Neural cell (in vitro differentiated cells): ENCODE data around the gene DNAAF5.

Experiments
- EP300 ChIP-seq: fragments of 450-650 bp; conservative IDR thresholded peaks from 2 replicates; pipeline ENCODE4 v1.6.1; 2014; ENCODE audit warnings: antibody characterized with exemption, mild to moderate bottlenecking, moderate library complexity; ENCODE audit not compliant: poor library complexity, severe bottlenecking
- EZH2 ChIP-seq: fragments of 200-600, 300-800 bp; shearing (Covaris generic), sonication (generic); IDR thresholded peaks from 2 replicates; pipeline ENCODE4 v1.6.1; 2014; ENCODE audit warnings: antibody characterized with exemption, low read length, borderline replicate concordance, mild to moderate bottlenecking; ENCODE audit not compliant: insufficient read depth, poor library complexity, severe bottlenecking
- POLR2AphosphoS5 ChIP-seq: IDR thresholded peaks from 2 replicates; pipeline ENCODE4 v1.6.1; 2012
- TF ChIP-seq, protein P1 (sequence below): IDR thresholded peaks from 2 replicates; pipeline ENCODE4 v1.6.1; 2012; ENCODE audit warnings: borderline replicate concordance
- TF ChIP-seq, protein P2 (sequence below): fragments of 450-650 bp; IDR thresholded peaks from 2 replicates; pipeline ENCODE4 v1.5.1; 2014; ENCODE audit warnings: antibody characterized with exemption, mild to moderate bottlenecking, moderate library complexity; ENCODE audit not compliant: poor library complexity, severe bottlenecking

DNA sequence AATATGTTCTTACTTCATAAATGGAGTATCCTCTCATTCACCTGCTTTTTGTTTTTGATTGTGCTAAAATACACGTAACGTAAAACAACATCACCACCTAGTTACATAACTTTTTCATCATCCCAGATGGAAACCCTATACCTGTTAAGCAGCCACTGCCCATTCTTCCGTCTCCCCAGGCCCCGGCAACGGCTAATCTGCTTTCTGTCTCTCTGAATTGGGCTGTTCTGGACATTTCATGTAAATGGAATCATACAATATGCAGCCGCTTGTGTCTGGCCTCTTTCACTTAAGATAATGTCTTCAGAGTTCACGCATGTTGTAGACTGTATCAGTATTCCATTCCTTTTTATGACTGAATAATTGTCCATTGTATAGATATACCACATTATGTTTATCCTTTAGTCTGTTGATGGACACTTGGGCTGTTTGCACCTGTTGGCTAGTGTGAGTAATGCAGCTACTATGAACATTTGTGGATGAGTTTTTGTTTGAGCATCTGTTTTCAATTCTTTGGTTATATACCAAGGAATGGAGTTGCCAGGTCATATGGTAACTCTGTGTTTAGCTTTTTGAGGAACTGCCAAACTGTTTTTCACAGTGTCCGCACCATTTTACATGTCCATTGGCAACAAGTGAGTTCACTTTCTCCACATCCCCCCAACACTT is 91.7 kb downstream of the DNAAF5 start:
- TF ChIP-seq, protein P1, sequence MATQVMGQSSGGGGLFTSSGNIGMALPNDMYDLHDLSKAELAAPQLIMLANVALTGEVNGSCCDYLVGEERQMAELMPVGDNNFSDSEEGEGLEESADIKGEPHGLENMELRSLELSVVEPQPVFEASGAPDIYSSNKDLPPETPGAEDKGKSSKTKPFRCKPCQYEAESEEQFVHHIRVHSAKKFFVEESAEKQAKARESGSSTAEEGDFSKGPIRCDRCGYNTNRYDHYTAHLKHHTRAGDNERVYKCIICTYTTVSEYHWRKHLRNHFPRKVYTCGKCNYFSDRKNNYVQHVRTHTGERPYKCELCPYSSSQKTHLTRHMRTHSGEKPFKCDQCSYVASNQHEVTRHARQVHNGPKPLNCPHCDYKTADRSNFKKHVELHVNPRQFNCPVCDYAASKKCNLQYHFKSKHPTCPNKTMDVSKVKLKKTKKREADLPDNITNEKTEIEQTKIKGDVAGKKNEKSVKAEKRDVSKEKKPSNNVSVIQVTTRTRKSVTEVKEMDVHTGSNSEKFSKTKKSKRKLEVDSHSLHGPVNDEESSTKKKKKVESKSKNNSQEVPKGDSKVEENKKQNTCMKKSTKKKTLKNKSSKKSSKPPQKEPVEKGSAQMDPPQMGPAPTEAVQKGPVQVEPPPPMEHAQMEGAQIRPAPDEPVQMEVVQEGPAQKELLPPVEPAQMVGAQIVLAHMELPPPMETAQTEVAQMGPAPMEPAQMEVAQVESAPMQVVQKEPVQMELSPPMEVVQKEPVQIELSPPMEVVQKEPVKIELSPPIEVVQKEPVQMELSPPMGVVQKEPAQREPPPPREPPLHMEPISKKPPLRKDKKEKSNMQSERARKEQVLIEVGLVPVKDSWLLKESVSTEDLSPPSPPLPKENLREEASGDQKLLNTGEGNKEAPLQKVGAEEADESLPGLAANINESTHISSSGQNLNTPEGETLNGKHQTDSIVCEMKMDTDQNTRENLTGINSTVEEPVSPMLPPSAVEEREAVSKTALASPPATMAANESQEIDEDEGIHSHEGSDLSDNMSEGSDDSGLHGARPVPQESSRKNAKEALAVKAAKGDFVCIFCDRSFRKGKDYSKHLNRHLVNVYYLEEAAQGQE: no peak
- no peak for TF ChIP-seq POLR2AphosphoS5
- TF ChIP-seq, protein P2, sequence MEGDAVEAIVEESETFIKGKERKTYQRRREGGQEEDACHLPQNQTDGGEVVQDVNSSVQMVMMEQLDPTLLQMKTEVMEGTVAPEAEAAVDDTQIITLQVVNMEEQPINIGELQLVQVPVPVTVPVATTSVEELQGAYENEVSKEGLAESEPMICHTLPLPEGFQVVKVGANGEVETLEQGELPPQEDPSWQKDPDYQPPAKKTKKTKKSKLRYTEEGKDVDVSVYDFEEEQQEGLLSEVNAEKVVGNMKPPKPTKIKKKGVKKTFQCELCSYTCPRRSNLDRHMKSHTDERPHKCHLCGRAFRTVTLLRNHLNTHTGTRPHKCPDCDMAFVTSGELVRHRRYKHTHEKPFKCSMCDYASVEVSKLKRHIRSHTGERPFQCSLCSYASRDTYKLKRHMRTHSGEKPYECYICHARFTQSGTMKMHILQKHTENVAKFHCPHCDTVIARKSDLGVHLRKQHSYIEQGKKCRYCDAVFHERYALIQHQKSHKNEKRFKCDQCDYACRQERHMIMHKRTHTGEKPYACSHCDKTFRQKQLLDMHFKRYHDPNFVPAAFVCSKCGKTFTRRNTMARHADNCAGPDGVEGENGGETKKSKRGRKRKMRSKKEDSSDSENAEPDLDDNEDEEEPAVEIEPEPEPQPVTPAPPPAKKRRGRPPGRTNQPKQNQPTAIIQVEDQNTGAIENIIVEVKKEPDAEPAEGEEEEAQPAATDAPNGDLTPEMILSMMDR: peak; percentile 44
- no peak for TF ChIP-seq EZH2
- TF ChIP-seq EP300: no peak
